A673 (cell line): ENCODE measurements around the gene MAGT1. TPM values are rescaled to one million over a fixed set of nuclear protein-coding genes. Genes with fewer than 3 reads are reported as not detected.

Experiments
- BruUV-seq: library from RNA; stranded (reverse); fragments of 400-500 nt; replicated peaks from 2 replicates; lab custom pipeline; 2021; lab: Mats Ljungman, UMichigan
- CTCF ChIA-PET: fragments of 300-600 bp; sonication (Branson Sonifier 250); formaldehyde crosslinking; loops from one replicate; lab custom pipeline; 2022; ENCODE audit warnings: antibody characterized with exemption; lab: Charles Lee
- POLR2A ChIA-PET: fragments of 300-600 bp; sonication (Branson Sonifier 250); formaldehyde crosslinking; loops from one replicate; lab custom pipeline; 2022; ENCODE audit warnings: antibody characterized with exemption; ENCODE audit not compliant: low non-redundant PET; lab: Charles Lee
- DNase-seq: peaks from one replicate; pipeline ENCODE4 v3.0.0-alpha.2; 2015; ENCODE audit warnings: low spot score
- H3K27ac ChIP-seq: fragments of 200-600 bp; sonication (generic); 2 replicates; pipeline ENCODE4 v1.5.1; 2016; ENCODE audit warnings: mixed run types, low read depth, mild to moderate bottlenecking, mixed read lengths, antibody characterized with exemption, low read length; ENCODE audit not compliant: poor library complexity, severe bottlenecking
- H3K27me3 ChIP-seq: fragments of 200-600 bp; sonication (generic); replicated peaks from 2 replicates; pipeline ENCODE4 v1.6.1; 2017; ENCODE audit warnings: mixed run types, low read depth, mild to moderate bottlenecking, mixed read lengths, antibody characterized with exemption, low read length; ENCODE audit not compliant: insufficient read depth, poor library complexity
- H3K36me3 ChIP-seq: fragments of 200-600 bp; sonication (generic); 2 replicates; pipeline ENCODE4 v1.6.1; 2016; ENCODE audit warnings: mixed run types, mild to moderate bottlenecking, mixed read lengths, antibody characterized with exemption, low read length; ENCODE audit not compliant: insufficient read depth, poor library complexity, severe bottlenecking
- H3K4me1 ChIP-seq: fragments of 200-600 bp; sonication (generic); 2 replicates; pipeline ENCODE4 v1.6.1; 2017; ENCODE audit warnings: mixed run types, mild to moderate bottlenecking, mixed read lengths, antibody characterized with exemption, low read length; ENCODE audit not compliant: insufficient read depth, poor library complexity, severe bottlenecking
- H3K4me3 ChIP-seq: fragments of 200-600 bp; sonication (generic); 2 replicates; pipeline ENCODE4 v1.5.1; 2016; ENCODE audit warnings: low read depth, mixed run types, mild to moderate bottlenecking, mixed read lengths, low read length; ENCODE audit not compliant: poor library complexity, severe bottlenecking
- H3K9me3 ChIP-seq: fragments of 200-600 bp; sonication (generic); 2 replicates; pipeline ENCODE4 v1.6.1; 2016; ENCODE audit warnings: mixed run types, low read depth, mild to moderate bottlenecking, mixed read lengths, antibody characterized with exemption, low read length; ENCODE audit not compliant: poor library complexity, severe bottlenecking
- EZH2 ChIP-seq: fragments of 200-600 bp; sonication (generic); IDR thresholded peaks from 2 replicates; pipeline ENCODE4 v1.6.1; 2017; ENCODE audit warnings: borderline replicate concordance, low read depth, mild to moderate bottlenecking, mixed read lengths, antibody characterized with exemption, low read length; ENCODE audit not compliant: poor library complexity, severe bottlenecking
- intact Hi-C: fragments of 100-400 bp; cut with micrococcal nuclease; formaldehyde crosslinking; loops from one replicate; pipeline ENCODE4 v1.10.0; 2022; ENCODE audit not compliant: unreplicated experiment
- total RNA-seq: library from RNA; stranded (reverse); gene quantifications from 2 replicates; pipeline ENCODE4 v1.2.3, GENCODE V29; 2021
- TF ChIP-seq, protein P1 (sequence below): fragments of 300-800, 200-600 bp; sonication (generic); conservative IDR thresholded peaks from 2 replicates; pipeline ENCODE4 v1.5.1; 2017; ENCODE audit warnings: low read depth, mild to moderate bottlenecking, antibody characterized with exemption, low read length, moderate library complexity, mixed read lengths

The MAGT1 gene
- total RNA-seq, 1 experiment from 2014 or later: 66.8 TPM

DNA sequence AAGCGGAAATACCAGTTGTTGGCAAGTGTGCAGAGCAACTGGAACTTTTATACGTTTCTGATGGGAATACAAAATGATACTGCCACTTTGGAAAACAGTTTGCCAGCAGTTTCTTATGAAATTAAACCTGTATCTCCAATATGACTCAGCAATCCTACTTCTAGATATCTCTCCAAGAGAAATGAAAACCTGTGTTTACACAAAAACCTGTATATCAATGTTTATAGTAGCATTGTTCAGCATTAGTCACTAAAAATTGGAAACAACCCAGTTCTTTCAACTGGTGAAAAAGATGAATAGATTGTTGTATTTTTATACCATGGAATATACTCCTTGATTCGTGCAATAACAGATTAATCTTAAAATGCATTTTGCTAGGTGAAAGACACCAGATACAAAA lies 42.1 kb upstream of the MAGT1 start:
- DNase-seq: no peak
- peaks cover 3% of the 10 kb centered on the region for H3K4me1 ChIP-seq
- ChIA-PET POLR2A (no interaction called here), CTCF (no interaction called here)
- TF ChIP-seq, protein P1, sequence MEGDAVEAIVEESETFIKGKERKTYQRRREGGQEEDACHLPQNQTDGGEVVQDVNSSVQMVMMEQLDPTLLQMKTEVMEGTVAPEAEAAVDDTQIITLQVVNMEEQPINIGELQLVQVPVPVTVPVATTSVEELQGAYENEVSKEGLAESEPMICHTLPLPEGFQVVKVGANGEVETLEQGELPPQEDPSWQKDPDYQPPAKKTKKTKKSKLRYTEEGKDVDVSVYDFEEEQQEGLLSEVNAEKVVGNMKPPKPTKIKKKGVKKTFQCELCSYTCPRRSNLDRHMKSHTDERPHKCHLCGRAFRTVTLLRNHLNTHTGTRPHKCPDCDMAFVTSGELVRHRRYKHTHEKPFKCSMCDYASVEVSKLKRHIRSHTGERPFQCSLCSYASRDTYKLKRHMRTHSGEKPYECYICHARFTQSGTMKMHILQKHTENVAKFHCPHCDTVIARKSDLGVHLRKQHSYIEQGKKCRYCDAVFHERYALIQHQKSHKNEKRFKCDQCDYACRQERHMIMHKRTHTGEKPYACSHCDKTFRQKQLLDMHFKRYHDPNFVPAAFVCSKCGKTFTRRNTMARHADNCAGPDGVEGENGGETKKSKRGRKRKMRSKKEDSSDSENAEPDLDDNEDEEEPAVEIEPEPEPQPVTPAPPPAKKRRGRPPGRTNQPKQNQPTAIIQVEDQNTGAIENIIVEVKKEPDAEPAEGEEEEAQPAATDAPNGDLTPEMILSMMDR: no peak
- no peak for TF ChIP-seq EZH2
- H3K9me3 ChIP-seq: no peaks in the 10 kb centered on the region
- BruUV-seq: no TSS peak
- intact Hi-C loops: no loop called here
- H3K27ac ChIP-seq: no peak overlapping the region
- H3K27me3 ChIP-seq: no peaks in the 10 kb centered on the region
- no peak overlapping the region for H3K4me3 ChIP-seq
- H3K36me3 ChIP-seq: no peaks in the 10 kb centered on the region

DNA sequence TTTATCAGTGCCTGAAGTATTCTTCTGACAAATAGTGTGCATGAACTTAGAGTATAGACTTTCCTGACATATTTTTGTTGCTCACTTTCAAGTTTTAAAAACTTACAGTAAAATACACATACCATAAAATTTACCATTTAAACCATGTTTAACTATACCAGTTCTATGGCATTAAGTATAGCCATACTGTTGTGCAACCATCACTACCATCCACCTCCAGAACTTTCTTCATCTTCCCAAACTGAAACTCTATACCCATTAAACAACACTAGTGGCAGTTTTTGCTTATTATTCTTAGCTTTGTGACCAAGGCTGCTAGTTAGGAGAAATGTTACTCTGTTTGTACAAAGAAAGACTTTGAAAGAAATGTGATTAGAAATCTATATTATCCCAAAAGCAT lies 41.1 kb upstream of the MAGT1 start:
- no peak for DNase-seq
- H3K4me1 ChIP-seq: peaks cover 3% of the 10 kb centered on the region
- H3K9me3 ChIP-seq: no peaks in the 10 kb centered on the region
- no peaks in the 10 kb centered on the region for H3K36me3 ChIP-seq
- TF ChIP-seq, protein P1: no peak
- TF ChIP-seq EZH2: no peak
- H3K27ac ChIP-seq: no peak overlapping the region
- ChIA-PET CTCF (no interaction called here), POLR2A (no interaction called here)
- no peaks in the 10 kb centered on the region for H3K27me3 ChIP-seq
- no peak overlapping the region for H3K4me3 ChIP-seq
- BruUV-seq: no TSS peak
- intact Hi-C loops: no loop called here

DNA sequence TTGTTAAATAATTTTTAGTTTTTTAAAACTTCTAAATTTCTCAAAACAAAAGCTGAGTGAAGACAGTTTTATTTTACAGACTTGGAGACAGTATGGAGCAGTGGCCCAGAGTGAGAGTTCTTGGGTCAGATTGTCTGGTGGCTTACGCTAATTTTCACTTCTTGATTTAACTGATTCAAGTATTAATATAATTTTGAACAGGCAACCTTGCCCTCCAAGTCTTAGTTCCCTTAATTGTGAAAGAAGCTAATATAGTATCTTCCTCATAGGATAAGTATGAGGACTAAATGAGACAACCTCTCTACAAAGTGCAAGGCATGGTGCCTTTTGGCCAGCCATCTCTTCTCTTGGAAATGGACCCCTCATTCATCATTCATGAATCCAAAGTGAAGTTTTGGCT lies 40.7 kb upstream of the MAGT1 start:
- Histone ChIP-seq H3K4me3 (no peak overlapping the region), H3K36me3 (no peaks in the 10 kb centered on the region), H3K4me1 (peaks cover 3% of the 10 kb centered on the region), H3K9me3 (no peaks in the 10 kb centered on the region), H3K27ac (no peak overlapping the region), H3K27me3 (no peaks in the 10 kb centered on the region)
- intact Hi-C loops: no loop called here
- TF ChIP-seq, protein P1: no peak
- TF ChIP-seq EZH2: no peak
- POLR2A ChIA-PET: no interaction called here
- DNase-seq: no peak
- CTCF ChIA-PET: no interaction called here
- no TSS peak for BruUV-seq
